MM.1S (cell line): Measurements from ENCODE around the gene NRG2.

Source experiments
- EZH2 ChIP-seq: fragments of 300-600 bp; sonication (generic); optimal IDR thresholded peaks from 2 replicates; pipeline ENCODE3; 2017; ENCODE audit warnings: low read depth, mild to moderate bottlenecking, antibody characterized with exemption, low read length, mixed read lengths
- EZH2phosphoT487 ChIP-seq: fragments of 300-600 bp; sonication (generic); IDR thresholded peaks from 2 replicates; pipeline ENCODE4 v1.6.1; 2018; ENCODE audit warnings: antibody characterized with exemption, low read length
- TF ChIP-seq, protein P1 (sequence below): fragments of 300-600 bp; sonication (generic); IDR thresholded peaks from 2 replicates; pipeline ENCODE4 v1.5.1; 2016; ENCODE audit warnings: antibody characterized with exemption, low read length, mixed read lengths

DNA sequence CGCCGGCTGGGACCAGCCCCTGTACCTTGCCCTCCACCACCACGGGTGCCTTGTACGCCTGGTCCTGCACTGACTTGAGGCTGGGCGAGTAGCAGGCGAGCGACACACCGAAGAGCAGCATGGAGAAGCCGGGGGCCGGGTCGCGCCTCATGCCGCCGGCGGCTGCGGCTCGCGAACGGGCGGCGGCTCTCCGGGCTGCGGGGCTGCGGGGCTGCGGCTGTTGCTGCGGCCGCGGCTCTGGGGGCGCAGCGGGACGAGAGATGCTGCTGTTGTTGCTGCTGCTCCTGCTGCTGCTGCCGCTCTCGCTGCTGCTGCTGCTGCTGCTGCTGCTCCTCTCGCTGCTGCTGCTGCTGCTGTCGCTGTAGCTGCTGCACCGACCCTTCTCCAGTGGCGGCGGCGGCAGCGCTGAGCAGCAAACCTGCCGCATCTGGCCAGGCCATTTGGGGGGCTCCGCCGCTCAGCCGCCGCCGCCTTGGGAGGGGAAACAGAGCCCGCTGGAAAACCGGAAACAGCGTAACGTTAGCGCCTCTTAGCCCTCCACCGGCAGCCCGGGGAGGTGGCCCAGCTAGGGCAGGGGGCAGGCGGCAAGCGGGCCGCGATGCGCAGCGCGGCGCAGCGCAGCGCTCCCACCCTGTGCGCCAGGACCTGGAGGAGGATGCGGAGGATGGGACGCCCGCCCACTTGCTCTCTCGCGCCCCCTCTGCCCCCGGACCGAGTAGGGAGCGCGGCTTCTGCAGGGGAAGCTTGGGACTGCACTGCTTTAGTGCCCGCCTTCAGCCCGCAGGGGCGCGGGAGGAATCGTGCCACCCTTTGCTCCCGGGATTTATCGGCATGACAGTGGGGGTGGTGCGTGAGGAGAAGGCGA is at the start of gene NRG2:
- TF ChIP-seq, protein P1, sequence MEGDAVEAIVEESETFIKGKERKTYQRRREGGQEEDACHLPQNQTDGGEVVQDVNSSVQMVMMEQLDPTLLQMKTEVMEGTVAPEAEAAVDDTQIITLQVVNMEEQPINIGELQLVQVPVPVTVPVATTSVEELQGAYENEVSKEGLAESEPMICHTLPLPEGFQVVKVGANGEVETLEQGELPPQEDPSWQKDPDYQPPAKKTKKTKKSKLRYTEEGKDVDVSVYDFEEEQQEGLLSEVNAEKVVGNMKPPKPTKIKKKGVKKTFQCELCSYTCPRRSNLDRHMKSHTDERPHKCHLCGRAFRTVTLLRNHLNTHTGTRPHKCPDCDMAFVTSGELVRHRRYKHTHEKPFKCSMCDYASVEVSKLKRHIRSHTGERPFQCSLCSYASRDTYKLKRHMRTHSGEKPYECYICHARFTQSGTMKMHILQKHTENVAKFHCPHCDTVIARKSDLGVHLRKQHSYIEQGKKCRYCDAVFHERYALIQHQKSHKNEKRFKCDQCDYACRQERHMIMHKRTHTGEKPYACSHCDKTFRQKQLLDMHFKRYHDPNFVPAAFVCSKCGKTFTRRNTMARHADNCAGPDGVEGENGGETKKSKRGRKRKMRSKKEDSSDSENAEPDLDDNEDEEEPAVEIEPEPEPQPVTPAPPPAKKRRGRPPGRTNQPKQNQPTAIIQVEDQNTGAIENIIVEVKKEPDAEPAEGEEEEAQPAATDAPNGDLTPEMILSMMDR = peak; percentile 63
- no peak for TF ChIP-seq EZH2
- no peak for TF ChIP-seq EZH2phosphoT487
